ES-I3 (cell line): ENCODE results near the gene CACNA2D1.

Experiments
- H3K36me3 ChIP-seq: 2 replicates; pipeline ENCODE4 v1.6.1; 2013; ENCODE audit warnings: mild to moderate bottlenecking, low read length, control low read depth, moderate library complexity; ENCODE audit not compliant: insufficient read depth
- H3K4me1 ChIP-seq: 2 replicates; pipeline ENCODE4 v1.6.1; 2013; ENCODE audit warnings: mild to moderate bottlenecking, control low read depth, low read length; ENCODE audit not compliant: insufficient read depth
- H3K9ac ChIP-seq: 2 replicates; pipeline ENCODE4 v1.6.1; 2013; ENCODE audit warnings: low read depth, mild to moderate bottlenecking, low read length, moderate library complexity
- H3K9me3 ChIP-seq: 2 replicates; pipeline ENCODE4 v1.6.1; 2013; ENCODE audit warnings: mild to moderate bottlenecking, low read length, moderate library complexity; ENCODE audit not compliant: control insufficient read depth, insufficient read depth

Gene CACNA2D1

GRCh38 chr7:82289889-82290288, 153.7 kb downstream of the CACNA2D1 start:
- Histone ChIP-seq H3K9ac (no peak overlapping the region), H3K9me3 (peaks cover 2% of the 10 kb centered on the region; the same call in 1 of the 2 replicates), H3K36me3 (no peaks in the 10 kb centered on the region), H3K4me1 (peaks cover 28% of the 10 kb centered on the region)

DNA sequence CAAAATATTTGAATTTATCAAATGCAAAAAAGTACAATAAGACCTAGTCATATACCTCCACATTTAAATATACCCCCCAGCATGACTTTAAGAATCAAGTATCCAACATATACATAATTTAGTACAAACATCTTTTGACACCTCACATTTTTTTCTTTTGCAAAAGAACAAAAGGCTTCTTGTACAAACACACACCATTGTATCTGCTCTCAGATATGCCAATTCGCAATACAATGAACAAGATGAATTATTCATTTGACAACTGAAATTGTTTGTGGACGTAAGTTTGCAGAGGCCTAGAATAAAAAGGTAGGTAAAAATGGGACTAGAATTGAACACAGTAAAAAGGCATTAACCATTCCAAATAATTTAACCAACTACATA, 154.4 kb downstream of the CACNA2D1 start:
- Histone ChIP-seq H3K4me1 (peaks cover 35% of the 10 kb centered on the region), H3K9me3 (peaks cover 2% of the 10 kb centered on the region; the same call in 1 of the 2 replicates), H3K36me3 (no peaks in the 10 kb centered on the region), H3K9ac (no peak overlapping the region)

DNA sequence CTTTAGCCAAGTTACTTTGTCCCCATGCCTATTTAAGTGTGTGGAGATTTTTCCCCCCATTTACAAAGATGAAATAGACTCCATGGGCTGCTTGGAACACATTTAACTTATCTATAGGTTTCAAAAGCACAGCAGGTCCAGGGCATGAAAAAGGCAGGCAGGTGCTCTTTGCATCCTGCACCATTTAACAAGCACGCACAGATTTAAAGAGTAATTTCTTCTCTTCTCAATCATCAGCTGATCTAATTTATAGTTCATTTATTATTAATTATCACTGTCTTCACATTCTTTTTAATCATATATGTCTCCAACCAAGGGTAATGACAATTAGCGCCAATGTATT, 156.8 kb downstream of the CACNA2D1 start:
- H3K9ac ChIP-seq, result no peak overlapping the region
- peaks cover 36% of the 10 kb centered on the region for H3K4me1 ChIP-seq
- H3K9me3 ChIP-seq, result no peaks in the 10 kb centered on the region
- H3K36me3 ChIP-seq, result no peaks in the 10 kb centered on the region

GRCh38 chr7:82286096-82286797, 157.3 kb downstream of the CACNA2D1 start:
- H3K9ac ChIP-seq, result no peak overlapping the region
- no peaks in the 10 kb centered on the region for H3K36me3 ChIP-seq
- no peaks in the 10 kb centered on the region for H3K9me3 ChIP-seq
- H3K4me1 ChIP-seq, result peaks cover 36% of the 10 kb centered on the region

- H3K9me3 ChIP-seq, result no peaks in the 10 kb centered on the region
- H3K9ac ChIP-seq, result no peak overlapping the region
- peaks cover 36% of the 10 kb centered on the region for H3K4me1 ChIP-seq
- H3K36me3 ChIP-seq, result no peaks in the 10 kb centered on the region
Measured at GRCh38 chr7:82284936-82285519, 158.5 kb downstream of the CACNA2D1 start.

DNA sequence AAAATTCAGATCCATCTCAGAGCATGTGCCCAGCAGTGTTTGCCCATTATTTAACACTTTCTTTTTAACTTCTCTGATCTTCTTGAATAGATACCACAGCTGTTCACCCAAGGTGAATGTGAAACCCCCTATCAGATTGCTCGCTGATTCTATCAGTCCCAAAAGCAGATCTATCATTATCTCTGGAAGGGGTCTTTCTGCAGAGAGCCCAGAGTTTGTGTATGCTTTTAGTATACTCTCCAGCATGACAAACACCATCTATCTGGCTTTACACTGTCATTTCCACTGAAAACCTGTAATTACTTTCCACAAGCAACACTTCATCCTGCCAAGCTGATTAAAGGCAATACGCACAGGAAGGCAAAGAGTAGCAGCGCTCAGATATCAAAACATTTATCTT, 168.2 kb downstream of the CACNA2D1 start:
- H3K9ac ChIP-seq, result no peak overlapping the region
- H3K4me1 ChIP-seq, result no peaks in the 10 kb centered on the region
- H3K36me3 ChIP-seq, result no peaks in the 10 kb centered on the region
- no peaks in the 10 kb centered on the region for H3K9me3 ChIP-seq

DNA sequence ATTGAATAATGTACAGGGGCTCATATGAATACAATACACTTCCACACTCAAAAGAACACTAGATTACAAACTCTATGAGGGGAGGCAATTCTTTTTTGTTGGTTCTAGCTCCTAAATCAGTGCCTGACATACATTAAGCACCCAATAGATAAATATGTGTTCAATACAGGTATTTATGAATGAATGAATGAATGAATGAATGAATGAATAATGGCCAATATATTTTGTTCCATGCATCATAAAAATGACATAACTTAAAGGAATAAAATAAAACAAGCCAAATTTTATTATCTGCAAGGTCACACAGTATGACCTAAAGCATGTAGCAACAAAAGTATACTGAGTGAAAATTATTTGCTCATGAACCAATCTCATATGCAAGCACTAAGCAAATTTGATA, 168.9 kb downstream of the CACNA2D1 start:
- H3K9ac ChIP-seq, result no peak overlapping the region
- no peaks in the 10 kb centered on the region for H3K36me3 ChIP-seq
- no peaks in the 10 kb centered on the region for H3K9me3 ChIP-seq
- H3K4me1 ChIP-seq, result no peaks in the 10 kb centered on the region

DNA sequence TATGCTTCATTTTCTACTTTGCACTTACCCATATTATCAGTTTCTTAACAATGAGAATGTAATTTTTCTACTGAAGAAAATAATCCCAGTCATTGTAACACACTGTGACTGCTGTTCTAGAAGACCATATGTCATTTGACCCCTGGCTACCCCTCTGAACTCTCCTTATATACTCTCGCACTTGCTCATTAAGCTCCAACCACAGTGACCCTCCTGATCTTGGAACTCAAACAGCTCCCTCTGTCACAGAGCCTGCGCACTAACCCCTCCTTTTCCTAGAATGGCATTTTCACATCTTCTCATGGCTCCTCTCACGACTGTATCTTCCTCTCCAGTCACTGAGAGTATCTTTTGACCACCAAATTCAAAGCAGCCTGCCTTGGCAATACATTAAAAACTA, 169.7 kb downstream of the CACNA2D1 start:
- Histone ChIP-seq H3K36me3 (no peaks in the 10 kb centered on the region), H3K4me1 (no peaks in the 10 kb centered on the region), H3K9ac (no peak overlapping the region), H3K9me3 (no peaks in the 10 kb centered on the region)

- no peaks in the 10 kb centered on the region for H3K4me1 ChIP-seq
- no peak overlapping the region for H3K9ac ChIP-seq
- H3K36me3 ChIP-seq, result no peaks in the 10 kb centered on the region
- no peaks in the 10 kb centered on the region for H3K9me3 ChIP-seq
Measured at GRCh38 chr7:82270870-82271269, 172.7 kb downstream of the CACNA2D1 start.

GRCh38 chr7:82268632-82269031, 174.9 kb downstream of the CACNA2D1 start:
- H3K9ac ChIP-seq, result no peak overlapping the region
- no peaks in the 10 kb centered on the region for H3K9me3 ChIP-seq
- H3K4me1 ChIP-seq, result no peaks in the 10 kb centered on the region
- H3K36me3 ChIP-seq, result no peaks in the 10 kb centered on the region

- Histone ChIP-seq H3K9ac (no peak overlapping the region), H3K9me3 (no peaks in the 10 kb centered on the region), H3K4me1 (no peaks in the 10 kb centered on the region), H3K36me3 (no peaks in the 10 kb centered on the region)
Measured at GRCh38 chr7:82266081-82266480, 177.5 kb downstream of the CACNA2D1 start.

- H3K36me3 ChIP-seq, result no peaks in the 10 kb centered on the region
- no peaks in the 10 kb centered on the region for H3K9me3 ChIP-seq
- H3K9ac ChIP-seq, result no peak overlapping the region
- H3K4me1 ChIP-seq, result no peaks in the 10 kb centered on the region
Measured at GRCh38 chr7:82264783-82265305, 178.7 kb downstream of the CACNA2D1 start.

- Histone ChIP-seq H3K36me3 (no peaks in the 10 kb centered on the region), H3K9ac (no peak overlapping the region), H3K9me3 (no peaks in the 10 kb centered on the region), H3K4me1 (no peaks in the 10 kb centered on the region)
Measured at GRCh38 chr7:82263920-82264782, 179.4 kb downstream of the CACNA2D1 start.

GRCh38 chr7:82258181-82258580, 185.4 kb downstream of the CACNA2D1 start:
- Histone ChIP-seq H3K4me1 (no peaks in the 10 kb centered on the region), H3K9me3 (no peaks in the 10 kb centered on the region), H3K9ac (no peak overlapping the region), H3K36me3 (no peaks in the 10 kb centered on the region)
